GM12873 (cell line): Measurements from ENCODE around the gene BRD3.

ENCODE experiments used
- CTCF ChIP-seq: IDR thresholded peaks from 2 replicates; pipeline ENCODE4 v1.5.1; 2012; ENCODE audit warnings: low read depth, mild to moderate bottlenecking, moderate library complexity, low read length, control low read depth; ENCODE audit not compliant: insufficient read depth; ENCODE audit errors: missing control alignments

BRD3 gene

GRCh38 chr9:134089972-134090371, 22.1 kb upstream of the BRD3 start:
- TF ChIP-seq CTCF, result no peak

- no peak for TF ChIP-seq CTCF
Observed at GRCh38 chr9:134088063-134088725, 20.4 kb upstream of the BRD3 start.

- TF ChIP-seq CTCF, result no peak
Observed at GRCh38 chr9:134085674-134086073, 17.8 kb upstream of the BRD3 start.

- no peak for TF ChIP-seq CTCF
Observed at GRCh38 chr9:134083451-134083850, 15.6 kb upstream of the BRD3 start.

GRCh38 chr9:134076644-134077043, 8.8 kb upstream of the BRD3 start:
- no peak for TF ChIP-seq CTCF

- TF ChIP-seq CTCF, result no peak
Observed at GRCh38 chr9:134073500-134073899, 5.7 kb upstream of the BRD3 start.

- TF ChIP-seq CTCF, result no peak
Observed at GRCh38 chr9:134071149-134071548, 3.3 kb upstream of the BRD3 start.
